Sigmoid colon (tissue), 7 donors: ENCODE results near the gene DNAH14. TPM values are rescaled to one million over a fixed set of nuclear protein-coding genes. Genes with fewer than 3 reads are reported as not detected.

Source experiments
- DNase-seq: peaks from one replicate; pipeline ENCODE4 v3.0.0-alpha.2; 2019
- H3K27ac ChIP-seq, 4 donors: fragments of 200-600 bp; sonication (generic); one replicate each; pipeline ENCODE4 v1.5.1; 2016 to 2019; ENCODE audit warnings: mild to moderate bottlenecking in 1 of 4
- H3K27me3 ChIP-seq, 3 donors: fragments of 200-600 bp; sonication (generic); one replicate each; pipeline ENCODE4 v1.5.1; 2019; ENCODE audit warnings: mild to moderate bottlenecking in 1 of 3
- H3K36me3 ChIP-seq, 4 donors: fragments of 200-600 bp; sonication (generic); one replicate each; pipeline ENCODE4 v1.5.1; 2016 to 2019
- H3K4me1 ChIP-seq, 4 donors: fragments of 200-600 bp; sonication (generic); one replicate each; pipeline ENCODE4 v1.5.1; 2017 to 2019
- H3K4me3 ChIP-seq, 4 donors: fragments of 200-600 bp; sonication (generic); one replicate each; pipeline ENCODE4 v1.5.1; 2017 to 2019; ENCODE audit warnings: mild to moderate bottlenecking in 2 of 4, moderate library complexity in 1 of 4
- H3K9me3 ChIP-seq, 4 donors: fragments of 200-600 bp in 3 of 4; sonication (generic) in 3 of 4; one replicate each; pipeline versions ENCODE4 v1.5.1 to v1.6.1; 2013 to 2019
- CTCF ChIP-seq, 4 experiments: fragments of 450-650 bp in 3 of 4; fragments of 200-600 bp in 1 of 4; IDR thresholded peaks; one replicate each; pipeline ENCODE4 v1.5.1; 2016 to 2019; ENCODE audit warnings: antibody characterized with exemption in 4 of 4, mild to moderate bottlenecking in 3 of 4, moderate library complexity in 2 of 4
- EP300 ChIP-seq, 4 donors: sonication (generic); formaldehyde crosslinking; IDR thresholded peaks; one replicate each; pipeline ENCODE4 v1.6.1; 2017; ENCODE audit warnings: antibody characterized with exemption in 4 of 4
- POLR2A ChIP-seq, 2 donors: fragments of 450-650 bp; IDR thresholded peaks; one replicate each; pipeline ENCODE4 v1.6.1; 2016; ENCODE audit warnings: antibody characterized with exemption in 2 of 2, mild to moderate bottlenecking in 2 of 2, moderate library complexity in 2 of 2
- POLR2AphosphoS5 ChIP-seq, 4 donors: sonication (generic); formaldehyde crosslinking; IDR thresholded peaks; one replicate each; pipeline ENCODE4 v1.6.1; 2017; ENCODE audit warnings: antibody characterized with exemption in 4 of 4
- WGBS, 2 donors: extraction: QIAGEN DNeasy Blood & Tissue Kit; methylation state at CpG; one replicate each; pipeline ENCODE4 v1.1.7; 2013; 5-methylcytosine and 5-hydroxymethylcytosine counted together
- intact Hi-C: fragments of 100-400 bp; cut with DNase I; formaldehyde crosslinking; loops from one replicate; pipeline ENCODE4 v1.15.1; 2023
- polyA plus RNA-seq, 3 donors: library from polyadenylated mRNA; stranded (reverse); fragments of 200-250 nt; gene quantifications; one replicate each; pipeline ENCODE4 v1.2.3, GENCODE V29; 2013
- total RNA-seq, 4 donors: library from RNA; depleted of rRNA; stranded (reverse); fragments of >200 nt; gene quantifications; one replicate each; pipeline ENCODE4 v1.1.0, GENCODE V29; 2016
- donor health status: healthy with polysubstance abuse.
- donor health status: Bipolar disorder and iron deficiency.
- donor health status: healthy.

Gene DNAH14
- total and polyA plus RNA-seq, 7 donors: 2.4 to 9.7 (median 3.3) TPM

- intact Hi-C loops: no loop called here
- Histone ChIP-seq H3K27ac (peak overlapping the region in 3 of 4 donors; percentile 13 to 44 (median 21)), H3K9me3 (no peaks in the 10 kb centered on the region), H3K4me1 (peaks cover 0 to 91% (median 61%) of the 10 kb centered on the region in 4 donors), H3K27me3 (no peaks in the 10 kb centered on the region), H3K4me3 (no peak overlapping the region), H3K36me3 (peaks cover 9 to 85% (median 41%) of the 10 kb centered on the region in 4 donors)
- 15 to 67% methylated on average over 4 of the region's 4 CpGs for WGBS, 2 donors
- TF ChIP-seq EP300 (IDR thresholded peaks at IDR 0.05) (no peak), POLR2A (IDR thresholded peaks at IDR 0.05) (no peak), POLR2AphosphoS5 (IDR thresholded peaks at IDR 0.05) (no peak), CTCF (IDR thresholded peaks at IDR 0.05) (no peak)
- DNase-seq: no peak
Measured at GRCh38 chr1:225418598-225418997, 489.1 kb downstream of the DNAH14 start.

GRCh38 chr1:225422031-225422605, 492.6 kb downstream of the DNAH14 start:
- WGBS, 2 donors: 51 to 62% methylated on average over 14 of the region's 14 CpGs
- peak overlapping the region in 3 of 4 donors; percentile 95 to 100 (median 99) for H3K27ac ChIP-seq
- intact Hi-C loops: loop anchor here (10.0 kb wide), 1 partner anchor 643 kb away; the partner anchor contains the start of gene H3-3A
- no peaks in the 10 kb centered on the region for H3K9me3 ChIP-seq
- H3K4me3 ChIP-seq: peak overlapping the region in 2 of 4 donors; percentile 7 to 89
- H3K36me3 ChIP-seq: peaks cover 9 to 49% (median 24%) of the 10 kb centered on the region in 4 donors
- peaks cover 0 to 85% (median 68%) of the 10 kb centered on the region in 4 donors for H3K4me1 ChIP-seq
- H3K27me3 ChIP-seq: no peaks in the 10 kb centered on the region
- no peak for DNase-seq
- TF ChIP-seq CTCF (IDR thresholded peaks at IDR 0.05) (no peak), POLR2A (IDR thresholded peaks at IDR 0.05) (no peak), EP300 (IDR thresholded peaks at IDR 0.05) (no peak), POLR2AphosphoS5 (IDR thresholded peaks at IDR 0.05) (no peak)

- Histone ChIP-seq H3K27ac (peak overlapping the region; percentile 7 to 100 (median 97)), H3K27me3 (no peaks in the 10 kb centered on the region), H3K4me1 (peaks cover 0 to 77% (median 61%) of the 10 kb centered on the region in 4 donors), H3K36me3 (peaks cover 9 to 41% (median 16%) of the 10 kb centered on the region in 4 donors), H3K4me3 (peak overlapping the region in 2 of 4 donors; percentile 89 to 100), H3K9me3 (no peaks in the 10 kb centered on the region)
- intact Hi-C loops: loop anchor here (10.0 kb wide), 1 partner anchor 642 kb away; the partner anchor contains the start of gene H3-3A
- DNase-seq: no peak
- TF ChIP-seq POLR2A (IDR thresholded peaks at IDR 0.05): no peak
- TF ChIP-seq EP300 (IDR thresholded peaks at IDR 0.05): no peak
- TF ChIP-seq POLR2AphosphoS5 (IDR thresholded peaks at IDR 0.05): no peak
- TF ChIP-seq CTCF (IDR thresholded peaks at IDR 0.05): no peak
- WGBS, 2 donors: 12 to 52% methylated on average over 7 of the region's 7 CpGs
Measured at GRCh38 chr1:225422795-225423517, 493.5 kb downstream of the DNAH14 start.

- DNase-seq: no peak
- no peaks in the 10 kb centered on the region for H3K9me3 ChIP-seq
- H3K4me1 ChIP-seq: peaks cover 0 to 72% (median 60%) of the 10 kb centered on the region in 4 donors
- intact Hi-C loops: loop anchor here (10.0 kb wide), 1 partner anchor 641 kb away; the partner anchor contains the start of gene H3-3A
- H3K4me3 ChIP-seq: peak overlapping the region in 3 of 4 donors; percentile 89 to 100 (median 95)
- 22 to 47% methylated on average over 2 of the region's 2 CpGs for WGBS, 2 donors
- H3K36me3 ChIP-seq: peaks cover 7 to 36% (median 15%) of the 10 kb centered on the region in 4 donors
- no peaks in the 10 kb centered on the region for H3K27me3 ChIP-seq
- peak overlapping the region; percentile 7 to 100 (median 97) for H3K27ac ChIP-seq
- TF ChIP-seq CTCF (IDR thresholded peaks at IDR 0.05) (no peak), POLR2AphosphoS5 (IDR thresholded peaks at IDR 0.05) (no peak), POLR2A (IDR thresholded peaks at IDR 0.05) (no peak), EP300 (IDR thresholded peaks at IDR 0.05) (no peak)
Measured at GRCh38 chr1:225423518-225423855, 494.0 kb downstream of the DNAH14 start.
